ENCODE results near the gene TRAF3IP3.

DNA sequence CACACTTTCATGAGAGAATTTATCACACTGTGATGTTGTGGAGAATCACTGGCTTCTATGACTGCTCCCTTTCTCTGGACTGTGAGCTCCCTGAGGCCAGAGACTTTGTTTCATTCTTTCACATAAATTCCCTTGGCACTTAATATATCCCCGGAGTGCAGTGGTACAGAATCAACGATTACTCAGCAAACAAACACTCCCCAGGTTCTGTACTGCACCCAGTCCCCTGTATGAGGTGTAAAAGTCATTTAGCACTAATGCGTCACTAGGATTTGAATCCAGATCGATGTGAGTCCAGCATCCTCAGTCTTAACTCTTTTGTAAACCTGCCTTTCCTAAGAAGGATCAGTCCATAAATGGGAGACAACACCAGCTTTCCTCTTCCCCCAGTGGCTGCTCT lies 65.1 kb downstream of the TRAF3IP3 start:
- TF ChIP-seq, protein P1, sequence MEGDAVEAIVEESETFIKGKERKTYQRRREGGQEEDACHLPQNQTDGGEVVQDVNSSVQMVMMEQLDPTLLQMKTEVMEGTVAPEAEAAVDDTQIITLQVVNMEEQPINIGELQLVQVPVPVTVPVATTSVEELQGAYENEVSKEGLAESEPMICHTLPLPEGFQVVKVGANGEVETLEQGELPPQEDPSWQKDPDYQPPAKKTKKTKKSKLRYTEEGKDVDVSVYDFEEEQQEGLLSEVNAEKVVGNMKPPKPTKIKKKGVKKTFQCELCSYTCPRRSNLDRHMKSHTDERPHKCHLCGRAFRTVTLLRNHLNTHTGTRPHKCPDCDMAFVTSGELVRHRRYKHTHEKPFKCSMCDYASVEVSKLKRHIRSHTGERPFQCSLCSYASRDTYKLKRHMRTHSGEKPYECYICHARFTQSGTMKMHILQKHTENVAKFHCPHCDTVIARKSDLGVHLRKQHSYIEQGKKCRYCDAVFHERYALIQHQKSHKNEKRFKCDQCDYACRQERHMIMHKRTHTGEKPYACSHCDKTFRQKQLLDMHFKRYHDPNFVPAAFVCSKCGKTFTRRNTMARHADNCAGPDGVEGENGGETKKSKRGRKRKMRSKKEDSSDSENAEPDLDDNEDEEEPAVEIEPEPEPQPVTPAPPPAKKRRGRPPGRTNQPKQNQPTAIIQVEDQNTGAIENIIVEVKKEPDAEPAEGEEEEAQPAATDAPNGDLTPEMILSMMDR (IDR thresholded peaks at IDR 0.05): no peak
- TF ChIP-seq POLR2AphosphoS5 (IDR thresholded peaks at IDR 0.05) (no peak), EP300 (IDR thresholded peaks at IDR 0.05) (no peak)
